Left renal pelvis (tissue), 4 donors: ENCODE data around the gene KLK10. TPM values are rescaled to one million over a fixed set of nuclear protein-coding genes. Genes with fewer than 3 reads are reported as not detected.

Experiments used
- DNase-seq, 4 donors: peaks; one replicate each; pipeline ENCODE4 v3.0.0-alpha.2; 2013; ENCODE audit warnings: low read depth in 4 of 4, low spot score in 3 of 4
- polyA plus RNA-seq, 4 donors: library from polyadenylated mRNA; unstranded; fragments of 120-200 nt; gene quantifications; one replicate each; pipeline ENCODE4 v1.2.1, GENCODE V29; 2013; ENCODE audit not compliant: insufficient read length in 4 of 4

Gene KLK10
- 1 to 10 TPM in 1 of 4 donors, under 1 TPM in 3; 0.20 to 6.1 (median 0.42) TPM for polyA plus RNA-seq

DNA sequence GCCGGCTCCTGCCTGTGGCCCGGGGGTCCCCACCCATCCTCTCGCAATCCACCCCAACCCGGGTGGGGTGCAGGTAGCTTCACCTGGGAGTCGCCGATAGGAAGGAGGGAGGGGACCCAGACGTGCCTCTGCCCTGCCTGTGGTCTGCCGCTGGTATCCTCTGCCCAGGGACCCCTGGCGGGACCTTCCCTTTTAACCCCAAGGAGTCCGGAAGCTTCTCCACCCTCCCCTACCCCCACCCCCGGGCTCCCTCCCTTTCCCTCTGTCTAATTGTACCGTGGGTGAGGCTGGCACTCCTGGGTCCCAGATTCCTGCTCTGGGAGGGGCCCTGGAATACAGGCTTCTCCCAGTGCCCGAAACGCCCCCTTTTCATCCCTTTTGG, at the start of gene KLK10:
KLK10 (minus strand) TSS at position 166 of the 382 bp plus-strand sequence. CDS start 579 bp downstream, outside the sequence.
- no peak for DNase-seq

DNA sequence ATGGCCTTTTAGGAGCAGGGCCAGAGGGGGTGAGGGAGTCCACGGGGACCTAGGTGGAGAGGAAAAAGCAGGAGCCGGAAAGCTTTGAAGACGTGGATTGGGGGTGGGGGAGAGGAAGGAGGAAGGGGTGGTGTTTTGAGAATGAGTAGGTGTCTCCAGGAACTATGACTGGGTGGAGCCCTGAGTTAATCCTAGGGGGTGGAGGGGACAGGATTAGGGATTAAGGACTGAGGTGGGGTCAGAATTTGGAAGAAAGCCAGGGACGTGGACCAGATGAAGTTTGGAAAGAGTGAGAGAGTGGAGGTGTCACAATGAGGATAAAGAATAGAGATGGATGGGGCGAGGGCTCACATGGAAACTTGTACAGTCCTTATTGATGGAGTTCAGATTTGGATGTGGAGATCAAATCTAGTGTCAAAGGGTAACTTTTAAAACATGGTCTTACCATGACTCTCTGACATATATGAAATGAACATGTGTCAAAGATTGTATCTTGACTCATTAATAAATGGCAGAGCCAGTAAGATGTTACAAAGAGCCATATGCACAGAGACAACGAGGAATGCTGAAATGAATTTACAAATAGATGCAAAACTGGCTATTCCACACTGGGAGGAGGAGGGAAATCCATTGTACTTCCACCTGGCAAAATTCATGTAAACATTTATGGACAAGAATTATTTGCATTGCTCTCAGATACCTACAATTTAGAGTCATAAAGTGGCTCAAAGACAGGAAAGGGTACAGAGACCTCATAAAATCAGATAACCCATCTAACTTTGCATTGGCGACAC, 47.1 kb upstream of the KLK10 start:
- DNase-seq, result no peak

DNA sequence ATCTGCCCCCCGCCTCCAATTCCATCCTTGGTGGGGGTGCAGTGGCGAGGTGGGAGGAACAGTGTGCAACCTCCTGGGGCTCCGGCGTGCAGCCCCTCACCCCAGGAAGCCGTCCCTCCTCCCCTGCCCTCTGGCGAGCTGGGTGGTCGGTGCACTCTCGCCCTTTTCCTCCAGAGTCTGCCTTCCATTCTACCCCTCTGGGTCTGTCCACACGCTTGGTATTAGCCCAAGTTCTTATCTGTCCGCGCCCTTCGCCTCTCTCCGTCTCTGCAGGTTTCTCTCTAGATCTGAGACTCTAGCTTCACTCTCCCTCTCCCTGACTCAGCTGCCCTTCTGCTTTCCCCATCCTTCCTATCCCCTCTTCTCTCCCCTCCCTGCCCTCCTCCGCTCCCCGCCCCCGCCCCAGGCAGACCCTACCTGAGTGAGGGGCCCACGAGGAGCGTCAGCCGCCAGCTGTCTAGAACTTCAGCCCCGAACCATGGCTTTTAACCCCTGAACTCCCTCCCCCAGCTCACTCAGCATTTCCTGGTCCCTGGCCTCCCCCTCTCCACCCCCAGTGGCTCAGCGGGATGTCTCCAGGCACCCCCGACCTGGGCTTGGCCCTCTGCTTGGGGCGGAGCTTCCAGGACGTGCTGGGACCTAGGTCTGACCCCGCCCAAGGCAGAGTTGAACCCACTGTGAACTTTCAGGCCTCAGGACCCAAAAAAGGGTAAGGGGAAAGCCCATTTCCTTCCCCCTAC, 45.9 kb upstream of the KLK10 start:
- DNase-seq, result no peak

- DNase-seq, result no peak
Observed at GRCh38 chr19:51064534-51065220, 45.2 kb upstream of the KLK10 start, which contains the start of gene KLK13. KLK13 (minus strand) TSS chr19:51065092; CDS start chr19:51065067, 25 bp downstream.

DNA sequence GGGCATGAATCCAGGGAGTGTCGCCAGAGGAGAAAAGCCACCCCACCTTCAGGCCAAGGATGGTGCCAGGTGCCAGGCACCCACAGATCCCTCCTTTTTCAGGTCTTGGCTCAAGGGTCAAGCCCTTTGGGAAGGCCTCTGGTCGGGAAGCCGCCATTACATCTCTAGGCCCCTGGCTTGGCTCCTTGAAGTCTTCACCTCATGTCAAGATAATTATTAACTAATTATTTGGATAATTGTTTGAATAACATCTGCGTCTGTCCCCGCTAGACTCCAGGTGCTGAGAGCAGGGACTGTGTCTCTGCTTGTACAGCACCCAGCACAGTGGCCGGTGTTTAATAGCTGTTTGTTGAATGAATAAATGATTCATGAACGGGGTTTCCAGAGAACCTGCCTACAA, 44.2 kb upstream of the KLK10 start:
- DNase-seq, result no peak

GRCh38 chr19:51060973-51061372, 41.5 kb upstream of the KLK10 start:
- no peak for DNase-seq

DNA sequence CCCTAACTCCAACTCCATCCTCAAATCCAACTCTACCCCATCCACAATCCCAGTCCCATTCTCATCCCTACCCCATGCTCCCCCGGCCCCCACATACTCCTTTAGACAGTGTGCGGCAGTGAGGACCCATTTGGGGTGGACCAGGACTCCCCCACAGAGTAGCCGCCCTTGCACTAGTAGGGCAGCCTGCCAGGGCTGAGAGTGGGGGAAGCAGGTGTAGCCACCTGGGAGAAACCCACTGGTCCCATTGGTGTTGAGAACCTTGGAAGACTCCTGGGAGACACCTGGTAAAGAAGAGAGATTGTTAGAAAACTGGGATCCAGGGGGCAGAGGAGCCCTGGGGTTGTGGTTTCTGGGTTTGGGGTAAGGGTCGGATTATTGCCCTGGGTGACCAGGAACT, 40.8 kb upstream of the KLK10 start:
- no peak for DNase-seq

DNA sequence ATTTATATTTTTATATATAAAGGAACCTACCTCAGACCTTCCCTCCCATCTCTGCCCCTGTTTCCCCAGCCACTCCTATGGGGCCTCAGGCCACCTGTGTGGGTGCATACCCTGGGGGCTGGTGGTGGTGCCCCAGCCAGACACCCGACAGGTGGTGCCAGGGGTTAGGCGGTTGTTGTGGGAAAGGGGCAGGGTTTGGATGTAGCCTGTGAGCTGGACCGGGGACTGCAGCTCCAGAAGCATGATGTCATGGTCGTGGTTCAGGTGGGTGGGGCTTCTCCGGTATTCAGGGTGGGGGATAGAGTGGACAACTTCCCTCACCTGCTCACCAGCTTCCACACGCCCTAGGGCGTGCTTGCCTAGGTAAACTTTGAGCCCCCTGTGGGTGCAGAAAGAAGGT, 40.2 kb upstream of the KLK10 start:
- DNase-seq, result no peak

DNA sequence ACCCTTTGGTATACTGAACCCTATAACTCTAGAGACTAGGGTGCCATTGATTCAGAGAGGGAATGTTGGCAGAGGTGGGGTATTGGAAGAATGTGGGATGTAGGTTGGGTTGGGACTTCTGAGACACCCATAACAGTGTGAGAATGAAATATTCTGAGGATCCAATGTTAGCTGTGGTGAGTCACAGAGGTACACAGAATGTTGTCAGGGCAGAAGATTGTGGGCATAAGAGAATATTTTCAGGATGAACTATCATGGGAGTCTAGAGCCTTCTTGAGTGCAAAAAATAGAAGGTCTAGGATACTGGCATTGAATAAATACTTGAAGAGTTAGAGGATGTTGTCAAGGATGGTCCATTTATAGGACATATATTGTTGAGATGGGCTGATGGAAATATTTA, 36.4 kb upstream of the KLK10 start:
- DNase-seq, result no peak

- DNase-seq, result no peak
Observed at GRCh38 chr19:51047031-51047335, 27.5 kb upstream of the KLK10 start.

GRCh38 chr19:51044327-51044726, 24.8 kb upstream of the KLK10 start:
- DNase-seq, result no peak

- no peak for DNase-seq
Observed at GRCh38 chr19:51043497-51043896, 24.0 kb upstream of the KLK10 start.

DNA sequence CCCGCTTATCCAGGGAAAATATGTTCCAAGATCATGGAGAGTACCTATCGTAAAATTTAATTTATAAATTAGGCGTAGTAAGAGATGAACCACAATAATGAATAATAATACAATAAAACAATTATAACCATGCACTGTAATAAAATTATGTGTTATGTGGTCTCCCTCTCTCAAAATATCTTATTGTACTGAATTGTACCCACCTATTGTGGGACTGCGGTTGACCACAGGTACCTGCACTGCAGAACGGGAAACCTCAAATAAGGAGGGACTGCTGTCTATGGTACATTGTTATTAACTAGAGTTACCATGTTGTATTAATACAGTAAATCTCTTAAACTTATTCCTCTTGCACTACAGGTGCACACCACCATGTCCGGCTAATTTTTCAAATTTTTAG, 20.6 kb upstream of the KLK10 start:
- DNase-seq, result no peak

DNA sequence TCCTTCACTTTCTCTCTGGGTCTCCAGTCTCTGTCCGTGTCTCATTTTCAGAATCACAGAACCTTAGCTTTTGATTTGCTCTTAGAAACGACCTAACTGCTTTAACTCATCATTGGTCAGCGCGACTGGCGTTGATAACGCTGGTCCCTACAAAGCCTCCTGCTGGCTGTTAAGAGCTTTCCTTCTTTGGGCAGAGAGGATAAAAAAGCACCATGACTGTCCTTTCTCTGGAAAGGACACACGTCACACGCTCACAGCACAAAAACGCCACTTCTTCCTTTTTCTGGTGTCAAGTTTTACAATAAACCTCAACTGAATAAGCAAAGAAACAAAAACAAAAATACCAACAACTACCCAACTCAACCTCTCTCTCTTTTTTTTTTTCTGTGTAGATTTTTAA, 17.0 kb upstream of the KLK10 start:
- no peak for DNase-seq

- no peak for DNase-seq
Observed at GRCh38 chr19:51034704-51035103, 15.2 kb upstream of the KLK10 start, which contains the start of gene KLK12. KLK12 (minus strand) TSS chr19:51035002; CDS start chr19:51034621, 381 bp downstream.

DNA sequence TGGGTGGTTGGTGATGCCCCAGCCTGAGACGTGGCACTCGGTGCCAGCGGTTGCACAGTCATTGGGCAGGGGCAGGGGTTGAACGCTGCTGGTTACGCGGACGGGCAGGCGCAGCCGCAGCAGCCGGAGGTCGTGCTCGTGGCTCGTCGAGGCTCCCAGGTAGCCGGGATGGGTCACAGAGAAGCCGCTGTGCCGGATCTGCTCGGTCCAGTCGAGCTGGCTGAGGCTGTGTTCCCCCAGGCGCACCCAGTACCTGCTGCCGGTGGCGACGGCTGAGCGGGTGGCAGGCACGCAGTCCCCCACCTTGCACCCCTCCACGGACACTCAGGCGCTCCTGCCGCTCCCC, 12.3 kb upstream of the KLK10 start:
- no peak for DNase-seq

DNA sequence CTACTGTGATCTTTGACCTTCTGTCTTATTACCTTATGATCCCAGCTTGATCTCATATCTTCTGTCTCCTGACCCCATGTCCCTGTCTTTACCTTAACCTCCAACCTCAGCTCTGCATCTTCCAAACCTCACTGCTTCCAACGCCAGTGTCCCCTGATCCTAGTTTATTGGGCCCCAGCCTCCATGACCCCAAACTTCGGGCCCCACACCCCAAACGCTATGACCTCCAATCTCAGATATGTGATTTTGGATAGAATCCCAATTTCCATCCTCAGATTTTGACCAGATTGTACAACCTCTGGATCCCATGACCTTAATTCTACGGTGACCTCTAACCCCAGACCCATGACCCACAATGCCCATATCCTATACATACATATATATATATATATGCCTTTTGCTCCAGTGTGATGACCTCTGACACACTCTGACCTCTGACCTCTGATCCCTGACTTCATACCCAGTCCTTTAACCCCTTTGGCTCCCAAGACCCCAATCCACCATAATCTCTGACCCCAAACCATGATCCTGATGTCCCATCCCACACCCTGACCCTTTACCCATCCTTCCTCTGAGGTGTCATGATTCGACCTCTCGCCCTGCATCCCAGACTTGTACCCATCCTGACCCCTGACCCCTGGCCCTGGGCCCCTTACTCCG, 11.8 kb upstream of the KLK10 start:
- no peak for DNase-seq

DNA sequence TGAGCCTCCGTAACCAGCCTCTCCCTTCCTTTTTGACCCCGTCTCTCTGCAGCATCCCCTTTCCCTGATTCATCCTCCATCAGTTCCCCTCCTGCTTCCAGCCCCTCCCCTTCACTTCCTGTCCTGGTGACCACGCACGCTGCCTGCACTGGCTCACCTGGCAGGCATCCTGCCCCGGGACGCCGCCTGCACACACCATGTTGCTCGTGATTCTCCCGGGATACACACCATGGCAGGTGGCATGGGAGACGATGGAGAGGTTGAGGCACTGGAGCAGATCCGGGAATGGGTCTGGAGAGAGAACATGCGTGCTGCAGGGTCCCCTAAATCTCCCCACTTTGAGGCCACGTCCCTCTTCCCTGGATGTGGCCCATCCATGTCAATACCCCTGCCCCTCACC, 11.1 kb upstream of the KLK10 start:
- no peak for DNase-seq

- no peak for DNase-seq
Observed at GRCh38 chr19:51029718-51030117, 10.2 kb upstream of the KLK10 start.

- no peak for DNase-seq
Observed at GRCh38 chr19:51027873-51028272, 8.4 kb upstream of the KLK10 start.
